ENCODE data around the gene PARP4.
"Not testable (repeated sequence)": the region's sequence is repeated elsewhere in the genome, so short reads cannot be mapped to it uniquely, and the experiment has no call there.

PARP4 gene

DNA sequence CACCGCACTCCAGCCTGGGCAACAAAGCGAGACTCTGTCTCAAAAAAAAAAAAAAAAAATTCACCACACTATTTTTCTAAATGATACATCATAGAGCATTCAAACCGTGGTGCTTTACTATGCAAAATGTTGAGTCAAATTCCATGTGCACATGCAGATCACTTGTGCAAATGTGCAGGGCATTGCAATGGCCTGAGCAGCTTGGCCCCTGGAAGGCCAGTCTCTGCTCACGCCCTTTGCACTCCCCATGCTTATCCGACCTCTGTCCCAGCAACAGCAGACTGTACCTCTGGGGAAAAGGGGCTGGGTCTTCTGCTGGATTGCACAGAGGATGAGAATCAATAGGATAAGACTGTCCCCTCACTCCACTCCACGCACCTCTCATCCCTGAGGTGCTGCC, 58.5 kb downstream of the PARP4 start:
- no peak for TF ChIP-seq CTCF (IDR thresholded peaks at IDR 0.05)
- no peak for DNase-seq
- Mint-ChIP-seq H3K9me3 (no peaks in the 10 kb centered on the region), H3K4me1 (no peaks in the 10 kb centered on the region), H3K4me3 (no peak overlapping the region), H3K36me3 (ENCODE audit: low read depth) (peaks cover 58% of the 10 kb centered on the region), H3K27ac (no peak overlapping the region), H3K27me3 (ENCODE audit: low read depth, poor library complexity) (peaks cover 3% of the 10 kb centered on the region)

GRCh38 chr13:24452044-24452443, 60.5 kb downstream of the PARP4 start:
- Mint-ChIP-seq H3K4me3 (no peak overlapping the region), H3K27ac (no peak overlapping the region), H3K36me3 (ENCODE audit: low read depth) (peaks cover 57% of the 10 kb centered on the region), H3K27me3 (ENCODE audit: low read depth, poor library complexity) (no peaks in the 10 kb centered on the region), H3K9me3 (no peaks in the 10 kb centered on the region), H3K4me1 (no peaks in the 10 kb centered on the region)
- no peak for DNase-seq
- TF ChIP-seq CTCF (IDR thresholded peaks at IDR 0.05), result no peak

- TF ChIP-seq CTCF (IDR thresholded peaks at IDR 0.05), result no peak
- H3K36me3 Mint-ChIP-seq (ENCODE audit: low read depth), result peaks cover 56% of the 10 kb centered on the region
- H3K4me1 Mint-ChIP-seq, result no peaks in the 10 kb centered on the region
- no peaks in the 10 kb centered on the region for H3K27me3 Mint-ChIP-seq (ENCODE audit: low read depth, poor library complexity)
- no peak for DNase-seq
- no peaks in the 10 kb centered on the region for H3K9me3 Mint-ChIP-seq
- H3K27ac Mint-ChIP-seq, result no peak overlapping the region
- no peak overlapping the region for H3K4me3 Mint-ChIP-seq
Measured at GRCh38 chr13:24450530-24450929, 62.0 kb downstream of the PARP4 start.

- DNase-seq; H3K27me3 Mint-ChIP-seq (ENCODE audit: low read depth, poor library complexity); H3K4me1 Mint-ChIP-seq; H3K4me3 Mint-ChIP-seq; H3K27ac Mint-ChIP-seq; H3K9me3 Mint-ChIP-seq: not testable (repeated sequence)
- H3K36me3 Mint-ChIP-seq (ENCODE audit: low read depth), result peaks cover 51% of the 10 kb centered on the region
Measured at GRCh38 chr13:24444851-24445250, 67.7 kb downstream of the PARP4 start.

DNA sequence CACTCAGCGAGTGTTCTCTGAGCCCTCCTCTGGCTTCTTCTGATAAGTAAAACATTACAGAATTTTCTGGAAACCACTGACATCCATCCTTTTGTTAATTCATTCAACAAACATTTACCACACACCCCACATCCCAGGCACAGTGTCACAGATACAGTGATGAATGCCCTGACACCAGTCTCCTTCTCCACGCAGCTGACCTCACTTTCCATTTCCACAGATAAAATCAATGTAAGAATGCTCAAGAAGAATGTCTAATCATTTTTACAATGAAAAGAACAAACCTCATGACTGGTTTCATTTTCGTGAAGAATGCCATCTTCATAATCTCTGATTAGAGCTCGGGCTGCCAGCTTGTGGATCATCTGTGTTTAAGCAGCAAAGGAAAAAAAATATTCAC, 69.2 kb downstream of the PARP4 start:
- no peak overlapping the region for H3K4me3 Mint-ChIP-seq
- H3K4me1 Mint-ChIP-seq, result no peaks in the 10 kb centered on the region
- no peak for TF ChIP-seq CTCF (IDR thresholded peaks at IDR 0.05)
- DNase-seq, result no peak
- peaks cover 51% of the 10 kb centered on the region for H3K36me3 Mint-ChIP-seq (ENCODE audit: low read depth)
- no peaks in the 10 kb centered on the region for H3K27me3 Mint-ChIP-seq (ENCODE audit: low read depth, poor library complexity)
- H3K9me3 Mint-ChIP-seq, result no peaks in the 10 kb centered on the region
- H3K27ac Mint-ChIP-seq, result no peak overlapping the region

DNA sequence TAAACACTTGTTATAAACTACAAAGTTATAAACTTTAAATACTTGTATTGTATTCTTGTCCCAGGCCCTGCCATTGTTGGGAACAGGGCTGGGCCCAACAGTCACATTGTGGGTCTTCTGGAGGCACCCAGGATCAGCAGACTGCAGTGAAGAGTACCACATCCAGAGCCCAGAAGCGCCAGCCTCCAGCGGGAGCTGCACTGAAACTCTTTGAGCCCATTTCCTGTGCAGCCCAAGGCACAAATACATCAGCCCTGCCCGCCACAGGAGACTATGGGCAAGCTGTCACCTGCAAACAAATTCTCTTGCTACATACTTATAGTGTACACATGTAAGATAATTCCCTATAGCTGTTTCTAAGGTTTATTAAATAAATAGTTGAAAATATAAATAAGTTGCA, 86.5 kb downstream of the PARP4 start:
- peaks cover 81% of the 10 kb centered on the region for H3K36me3 Mint-ChIP-seq (ENCODE audit: low read depth)
- H3K4me1 Mint-ChIP-seq; H3K27ac Mint-ChIP-seq; DNase-seq; H3K27me3 Mint-ChIP-seq (ENCODE audit: low read depth, poor library complexity); H3K4me3 Mint-ChIP-seq: not testable (repeated sequence)
- peaks cover 40% of the 10 kb centered on the region for H3K9me3 Mint-ChIP-seq

DNA sequence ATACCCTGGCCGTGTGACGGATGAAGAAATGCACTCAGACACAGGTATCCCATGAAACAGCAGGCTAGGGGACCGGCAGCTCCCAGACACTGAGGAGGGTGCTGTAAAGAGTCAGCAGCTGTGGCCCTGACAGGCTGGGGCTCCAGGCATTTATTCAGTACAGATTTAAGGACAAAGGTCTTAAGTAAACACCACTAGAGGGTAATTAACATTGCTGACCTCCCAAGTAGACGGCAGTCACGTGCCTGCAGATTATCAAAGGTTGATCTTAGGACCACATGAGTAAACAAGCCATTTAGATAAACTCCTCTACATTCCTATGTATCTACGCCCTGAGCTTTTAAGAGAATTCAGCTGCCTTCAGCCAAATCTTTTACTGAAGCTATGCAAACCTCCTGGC, 92.9 kb downstream of the PARP4 start:
- H3K27me3 Mint-ChIP-seq (ENCODE audit: low read depth, poor library complexity); H3K4me1 Mint-ChIP-seq; H3K27ac Mint-ChIP-seq; H3K4me3 Mint-ChIP-seq; DNase-seq: not testable (repeated sequence)
- peaks cover 55% of the 10 kb centered on the region for H3K9me3 Mint-ChIP-seq
- peaks cover 78% of the 10 kb centered on the region for H3K36me3 Mint-ChIP-seq (ENCODE audit: low read depth)

- TF ChIP-seq CTCF (IDR thresholded peaks at IDR 0.05), result no peak
- no peak for DNase-seq
- no peaks in the 10 kb centered on the region for H3K36me3 Mint-ChIP-seq (ENCODE audit: low read depth)
- H3K4me1 Mint-ChIP-seq, result no peaks in the 10 kb centered on the region
- peaks cover 18% of the 10 kb centered on the region for H3K27me3 Mint-ChIP-seq (ENCODE audit: low read depth, poor library complexity)
- no peaks in the 10 kb centered on the region for H3K9me3 Mint-ChIP-seq
- no peak overlapping the region for H3K4me3 Mint-ChIP-seq
- H3K27ac Mint-ChIP-seq, result no peak overlapping the region
Measured at GRCh38 chr13:24407844-24408243, 104.7 kb downstream of the PARP4 start.
